HCT116 (cell line): Measurements from ENCODE around the gene SMDT1. TPM values are rescaled to one million over a fixed set of nuclear protein-coding genes. Genes with fewer than 3 reads are reported as not detected.
"Not testable (repeated sequence)": the region's sequence is repeated elsewhere in the genome, so short reads cannot be mapped to it uniquely, and the experiment has no call there.

Source experiments
- ATAC-seq: fragments of 200-7000 bp; cut with Tn5 transposase; 2 replicates; pipeline ENCODE4 v1.9.1; 2020; ENCODE audit warnings: mild to moderate bottlenecking, moderate library complexity
- BruUV-seq: library from RNA; stranded (reverse); fragments of 400-500 nt; replicated peaks from 2 replicates; lab custom pipeline; 2021; lab: Mats Ljungman, UMichigan
- CTCF ChIA-PET: fragments of 300-600 bp; sonication (Branson Sonifier 250); formaldehyde crosslinking; loops from one replicate; lab custom pipeline; 2021; ENCODE audit warnings: antibody characterized with exemption; lab: Charles Lee
- POLR2A ChIA-PET: fragments of 300-600, 350-600 bp; sonication (Branson Sonifier 250); formaldehyde crosslinking; loops from one replicate; lab custom pipeline; 2021; ENCODE audit warnings: antibody characterized with exemption; lab: Charles Lee
- RAD21 ChIA-PET, 2 experiments: fragments of 300-600 bp; sonication (Branson Sonifier 250); formaldehyde crosslinking; loops; one replicate each; lab custom pipeline; 2023; ENCODE audit warnings: low total read pairs in 2 of 2; ENCODE audit not compliant: uncharacterized antibody in 2 of 2, unreplicated experiment in 2 of 2, low non-redundant PET in 1 of 2; lab: Charles Lee
- DNase-seq: peaks from one replicate; pipeline ENCODE4 v3.0.0-alpha.2; 2010; ENCODE audit warnings: low read depth, low spot score
- H2AFZ ChIP-seq: fragments of 200-600 bp; shearing (Covaris generic), sonication (generic); 2 replicates; pipeline ENCODE4 v1.6.1; 2017; ENCODE audit warnings: low read depth, mixed run types, mixed read lengths, antibody characterized with exemption, low read length; ENCODE audit not compliant: poor library complexity, severe bottlenecking
- H3K27ac ChIP-seq: 2 replicates; pipeline ENCODE4 v1.5.1; 2012; ENCODE audit warnings: low read depth, low read length
- H3K27me3 ChIP-seq: fragments of 200-600 bp; sonication (generic); 2 replicates; pipeline ENCODE4 v1.6.1; 2016; ENCODE audit warnings: mixed run types, low read length, mixed read lengths; ENCODE audit not compliant: insufficient read depth
- H3K36me3 ChIP-seq, 2 experiments: fragments of 200-500 bp in 1 of 2; fragments of 200-600 bp in 1 of 2; sonication (Bioruptor generic) in 1 of 2; sonication (generic) in 1 of 2; 2 replicates each; pipeline versions ENCODE4 v1.5.1 to v1.6.1; 2014 to 2016; ENCODE audit warnings: low read length in 2 of 2, inconsistent platforms in 1 of 2, mixed read lengths in 1 of 2, mixed run types in 1 of 2; ENCODE audit not compliant: insufficient read depth in 2 of 2, control insufficient read depth in 1 of 2
- H3K4me1 ChIP-seq, 2 experiments: fragments of 200-600 bp in 1 of 2; sonication (generic) in 1 of 2; 2 replicates each; pipeline versions ENCODE4 v1.5.1 to v1.6.1; 2012 to 2017; ENCODE audit warnings: low read length in 2 of 2, inconsistent platforms in 1 of 2, mild to moderate bottlenecking in 1 of 2, mixed read lengths in 1 of 2, mixed run types in 1 of 2, moderate library complexity in 1 of 2; ENCODE audit not compliant: insufficient read depth in 2 of 2, control insufficient read depth in 1 of 2
- H3K4me2 ChIP-seq: fragments of 200-600 bp; sonication (generic); 2 replicates; pipeline ENCODE4 v1.6.1; 2017; ENCODE audit warnings: mixed run types, low read length, mixed read lengths
- H3K4me3 ChIP-seq, 2 experiments: fragments of 200-600 bp in 1 of 2; sonication (generic) in 1 of 2; replicated peaks in 1 of 2; 2 replicates each; pipeline ENCODE4 v1.5.1; 2011 to 2016; ENCODE audit warnings: low read length in 2 of 2, control low read depth in 1 of 2, low read depth in 1 of 2, mild to moderate bottlenecking in 1 of 2, mixed read lengths in 1 of 2, mixed run types in 1 of 2
- H3K79me2 ChIP-seq: fragments of 200-600 bp; sonication (generic); 2 replicates; pipeline ENCODE4 v1.6.1; 2017; ENCODE audit warnings: mild to moderate bottlenecking, mixed run types, low read length, moderate library complexity, mixed read lengths; ENCODE audit not compliant: insufficient read depth
- H3K9ac ChIP-seq: fragments of 200-600 bp; sonication (generic); 2 replicates; pipeline ENCODE4 v1.6.1; 2016; ENCODE audit warnings: low read length, mixed read lengths
- H3K9me2 ChIP-seq: fragments of 200-600 bp; sonication (generic), shearing (Covaris generic); 2 replicates; pipeline ENCODE4 v1.6.1; 2017; ENCODE audit warnings: mixed run types, mild to moderate bottlenecking, moderate library complexity; ENCODE audit not compliant: insufficient read depth
- H3K9me3 ChIP-seq, 2 experiments: fragments of 200-500 bp in 1 of 2; fragments of 200-600 bp in 1 of 2; sonication (Bioruptor generic) in 1 of 2; sonication (generic) in 1 of 2; 2 replicates each; pipeline ENCODE4 v1.6.1; 2014 to 2017; ENCODE audit warnings: low read length in 2 of 2, mixed read lengths in 2 of 2, inconsistent platforms in 1 of 2, low read depth in 1 of 2, mild to moderate bottlenecking in 1 of 2, mixed run types in 1 of 2, moderate library complexity in 1 of 2; ENCODE audit not compliant: control insufficient read depth in 1 of 2, insufficient read depth in 1 of 2
- H4K20me1 ChIP-seq: fragments of 200-600 bp; sonication (generic), shearing (Covaris generic); 2 replicates; pipeline ENCODE4 v1.6.1; 2017; ENCODE audit warnings: mixed run types, mild to moderate bottlenecking, moderate library complexity; ENCODE audit not compliant: insufficient read depth
- RAD21 ChIP-seq: IDR thresholded peaks from 2 replicates; pipeline ENCODE4 v1.6.1; 2012; ENCODE audit warnings: low read depth, mild to moderate bottlenecking
- SRF ChIP-seq: IDR thresholded peaks from 2 replicates; pipeline ENCODE4 v1.6.1; 2012; ENCODE audit warnings: low read depth
- intact Hi-C: fragments of 100-400 bp; cut with micrococcal nuclease; formaldehyde crosslinking; loops from 2 replicates; pipeline ENCODE4 v1.10.0; 2022
- total RNA-seq: library from RNA; stranded (reverse); gene quantifications from one replicate; pipeline ENCODE4 v1.2.1, GENCODE V29; 2021; ENCODE audit not compliant: unreplicated experiment
- TF ChIP-seq, protein P1 (sequence below), 3 experiments: fragments of 200-600 bp in 1 of 3; sonication (generic) in 1 of 3; IDR thresholded peaks in 2 of 3; conservative IDR thresholded peaks in 1 of 3; 2 replicates each; pipeline ENCODE4 v1.5.1; 2012 to 2017; ENCODE audit warnings: low read depth in 2 of 3, low read length in 2 of 3, antibody characterized with exemption in 1 of 3, borderline replicate concordance in 1 of 3, control low read depth in 1 of 3, mild to moderate bottlenecking in 1 of 3, mixed read lengths in 1 of 3, mixed run types in 1 of 3, moderate library complexity in 1 of 3; ENCODE audit not compliant: insufficient read depth in 1 of 3

The SMDT1 gene
- total RNA-seq, 1 experiment from 2014 or later = 51.9 TPM

DNA sequence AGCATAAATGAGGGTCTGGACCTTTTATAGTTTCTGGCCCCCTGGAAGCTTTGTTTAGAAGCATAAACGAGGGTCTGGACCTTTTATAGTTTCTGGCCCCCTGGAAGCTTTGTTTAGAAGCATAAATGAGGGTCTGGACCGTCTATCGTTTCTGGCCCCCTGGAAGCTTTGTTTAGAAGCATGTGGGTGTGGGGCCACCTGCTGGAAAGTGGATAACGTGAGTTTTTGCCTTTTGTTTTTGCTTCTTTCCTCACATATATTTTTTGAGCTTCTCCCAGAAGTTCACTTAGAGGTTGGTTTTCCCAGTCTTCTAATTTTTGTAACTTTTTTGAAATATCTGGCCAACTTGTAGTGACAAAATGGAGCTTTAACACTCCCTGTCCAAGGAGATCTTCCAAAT lies 33.3 kb downstream of the SMDT1 start:
- intact Hi-C loops = loop anchor here (5.0 kb wide), 2 partner anchors 145 to 165 kb away; partner anchors contain the start of genes CENPM and SEPTIN3
- not testable (repeated sequence) for BruUV-seq, H3K4me2 ChIP-seq, H3K27ac ChIP-seq, H3K36me3 ChIP-seq, DNase-seq, H3K27me3 ChIP-seq, H3K4me3 ChIP-seq, H2AFZ ChIP-seq, H3K4me1 ChIP-seq, H3K9me2 ChIP-seq, H3K79me2 ChIP-seq, H3K9ac ChIP-seq, ATAC-seq, H4K20me1 ChIP-seq
- peak; percentile 63 for TF ChIP-seq RAD21
- TF ChIP-seq, protein P1, sequence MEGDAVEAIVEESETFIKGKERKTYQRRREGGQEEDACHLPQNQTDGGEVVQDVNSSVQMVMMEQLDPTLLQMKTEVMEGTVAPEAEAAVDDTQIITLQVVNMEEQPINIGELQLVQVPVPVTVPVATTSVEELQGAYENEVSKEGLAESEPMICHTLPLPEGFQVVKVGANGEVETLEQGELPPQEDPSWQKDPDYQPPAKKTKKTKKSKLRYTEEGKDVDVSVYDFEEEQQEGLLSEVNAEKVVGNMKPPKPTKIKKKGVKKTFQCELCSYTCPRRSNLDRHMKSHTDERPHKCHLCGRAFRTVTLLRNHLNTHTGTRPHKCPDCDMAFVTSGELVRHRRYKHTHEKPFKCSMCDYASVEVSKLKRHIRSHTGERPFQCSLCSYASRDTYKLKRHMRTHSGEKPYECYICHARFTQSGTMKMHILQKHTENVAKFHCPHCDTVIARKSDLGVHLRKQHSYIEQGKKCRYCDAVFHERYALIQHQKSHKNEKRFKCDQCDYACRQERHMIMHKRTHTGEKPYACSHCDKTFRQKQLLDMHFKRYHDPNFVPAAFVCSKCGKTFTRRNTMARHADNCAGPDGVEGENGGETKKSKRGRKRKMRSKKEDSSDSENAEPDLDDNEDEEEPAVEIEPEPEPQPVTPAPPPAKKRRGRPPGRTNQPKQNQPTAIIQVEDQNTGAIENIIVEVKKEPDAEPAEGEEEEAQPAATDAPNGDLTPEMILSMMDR (IDR thresholded peaks at IDR 0.05 in 2 of 3, conservative IDR thresholded peaks at IDR 0.05 in 1 of 3; ENCODE audit: borderline replicate concordance in 1 of 3, insufficient read depth in 1 of 3, low read depth in 2 of 3, low read length in 2 of 3) = peak; percentile 17 to 43 (median 29); a peak in 3 of 6 replicates
- RAD21 ChIA-PET = interaction anchor here in 1 of 2 experiments (0.7 kb wide), 1 partner anchor 121 kb away, joined by 3 read pairs; no protein-coding TSS in a partner anchor
- POLR2A ChIA-PET = interaction anchor here (2.0 kb wide), 1 partner anchor 22 kb away, joined by 7 read pairs; no protein-coding TSS in a partner anchor
- CTCF ChIA-PET = interaction anchor here (0.6 to 1.2 kb wide), 6 partner anchors 22 to 445 kb away, joined by 3 to 10 read pairs (median 3); partner anchors contain the start of gene NDUFA6
- peaks cover 8 to 12% of the 10 kb centered on the region in 2 experiments; a peak in 2 of 4 replicates for H3K9me3 ChIP-seq

DNA sequence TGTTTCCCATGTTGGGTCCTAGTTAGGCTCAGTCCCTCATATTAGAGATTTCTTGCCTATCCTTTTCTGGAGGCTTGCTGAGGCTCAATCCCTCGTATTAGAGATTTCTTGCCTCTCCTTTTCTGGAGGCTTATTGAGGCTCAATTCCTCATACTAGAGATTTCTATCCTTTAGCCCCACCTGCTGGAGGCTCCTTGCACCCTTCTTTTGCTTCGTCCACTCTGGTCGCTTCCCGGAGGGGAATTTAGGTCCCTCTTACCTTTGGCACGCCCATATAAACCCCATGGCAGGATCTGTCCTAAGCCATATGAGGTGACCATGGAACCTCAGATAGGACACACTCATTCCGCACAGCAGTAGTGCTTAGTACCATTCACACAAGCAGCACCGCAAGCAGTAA lies 35.2 kb downstream of the SMDT1 start:
- POLR2A ChIA-PET = no interaction called here
- Histone ChIP-seq H3K9me3 (peaks cover 8 to 12% of the 10 kb centered on the region in 2 experiments; a peak in 2 of 4 replicates), H3K4me2 (no peak overlapping the region), H3K4me1 (no peaks in the 10 kb centered on the region), H3K4me3 (no peak overlapping the region), H2AFZ (no peak overlapping the region), H3K27me3 (no peaks in the 10 kb centered on the region), H3K9ac (no peak overlapping the region), H4K20me1 (no peaks in the 10 kb centered on the region), H3K36me3 (no peaks in the 10 kb centered on the region; a peak in 1 of 4 replicates), H3K9me2 (no peaks in the 10 kb centered on the region), H3K79me2 (no peaks in the 10 kb centered on the region), H3K27ac (no peak overlapping the region)
- BruUV-seq = no TSS peak
- CTCF ChIA-PET = no interaction called here
- TF ChIP-seq, protein P1 (IDR thresholded peaks at IDR 0.05 in 2 of 3, conservative IDR thresholded peaks at IDR 0.05 in 1 of 3; ENCODE audit: borderline replicate concordance in 1 of 3, insufficient read depth in 1 of 3, low read depth in 2 of 3, low read length in 2 of 3) = peak; percentile 45 to 57 (median 50); a peak in 5 of 6 replicates
- no peak for TF ChIP-seq SRF
- peak; percentile 63 for TF ChIP-seq RAD21
- DNase-seq = peak; percentile 26
- intact Hi-C loops = loop anchor here (5.0 kb wide), 2 partner anchors 147 to 167 kb away; partner anchors contain the start of genes CENPM and SEPTIN3
- ATAC-seq = peak; percentile 68
- RAD21 ChIA-PET = no interaction called here
